WTC11 (cell line): ENCODE results near the gene CEP170B. TPM values are rescaled to one million over a fixed set of nuclear protein-coding genes. Genes with fewer than 3 reads are reported as not detected.

Experiments used
- ATAC-seq: fragments of 200-7000 bp; cut with Tn5 transposase; 2 replicates; pipeline ENCODE4 v1.10.0; 2021; ENCODE audit warnings: mild to moderate bottlenecking, moderate library complexity
- CTCF ChIA-PET: fragments of 300-600 bp; sonication (Branson Sonifier 250); formaldehyde crosslinking; loops from one replicate; lab custom pipeline; 2021; ENCODE audit warnings: antibody characterized with exemption; lab: Charles Lee
- POLR2A ChIA-PET: fragments of 350-600 bp; sonication (Branson Sonifier 250); formaldehyde crosslinking; loops from one replicate; lab custom pipeline; 2021; ENCODE audit warnings: antibody characterized with exemption; lab: Charles Lee
- DNase-seq: peaks from one replicate; pipeline ENCODE4 v3.0.0; 2021; ENCODE audit warnings: low spot score
- H3K27ac Mint-ChIP-seq: 2 replicates; pipeline ENCODE4 v1.8.0; 2021; ENCODE audit warnings: mixed read lengths
- H3K27me3 Mint-ChIP-seq: 2 replicates; pipeline ENCODE4 v1.8.0; 2021; ENCODE audit warnings: low read depth, mild to moderate bottlenecking, moderate library complexity, mixed read lengths
- H3K36me3 Mint-ChIP-seq: 2 replicates; pipeline ENCODE4 v1.8.0; 2021; ENCODE audit warnings: mixed read lengths
- H3K4me1 Mint-ChIP-seq: 2 replicates; pipeline ENCODE4 v1.8.0; 2022; ENCODE audit warnings: mixed read lengths
- H3K4me3 Mint-ChIP-seq: 2 replicates; pipeline ENCODE4 v1.8.0; 2021; ENCODE audit warnings: mild to moderate bottlenecking, moderate library complexity, mixed read lengths
- H3K9me3 Mint-ChIP-seq: 2 replicates; pipeline ENCODE4 v1.8.0; 2021; ENCODE audit warnings: mixed read lengths
- AFF4 ChIP-seq: sonication (generic); formaldehyde crosslinking; IDR thresholded peaks from 2 replicates; pipeline ENCODE4 v1.8.1; 2023; ENCODE audit warnings: mild to moderate bottlenecking, missing genetic modification reagents, borderline replicate concordance
- AR ChIP-seq: fragments of 250-450 bp; sonication (Bioruptor Pico); IDR thresholded peaks from 2 replicates; pipeline ENCODE4 v1.9.0; 2021; ENCODE audit warnings: mild to moderate bottlenecking
- EMX1 ChIP-seq: fragments of 250-450 bp; sonication (Bioruptor Pico); IDR thresholded peaks from 2 replicates; pipeline ENCODE4 v1.8.0; 2021; ENCODE audit warnings: mild to moderate bottlenecking
- ETV6 ChIP-seq: sonication (generic); formaldehyde crosslinking; IDR thresholded peaks from 2 replicates; pipeline ENCODE4 v1.8.1; 2022; ENCODE audit warnings: mild to moderate bottlenecking, missing genetic modification reagents
- FOXK1 ChIP-seq: sonication (generic); formaldehyde crosslinking; IDR thresholded peaks from 2 replicates; pipeline ENCODE4 v1.8.0; 2022; ENCODE audit warnings: mild to moderate bottlenecking, moderate library complexity, missing genetic modification reagents
- HMGXB4 ChIP-seq: sonication (generic); formaldehyde crosslinking; IDR thresholded peaks from 2 replicates; pipeline ENCODE4 v1.8.1; 2023; ENCODE audit warnings: mild to moderate bottlenecking, moderate library complexity, missing genetic modification reagents
- MXD4 ChIP-seq: fragments of 250-450 bp; sonication (Bioruptor Pico); IDR thresholded peaks from 2 replicates; pipeline ENCODE4 v1.8.0; 2021; ENCODE audit warnings: mild to moderate bottlenecking, moderate library complexity, borderline replicate concordance
- PRRX2 ChIP-seq: fragments of 250-450 bp; sonication (Bioruptor Pico); IDR thresholded peaks from 2 replicates; pipeline ENCODE4 v1.8.0; 2021; ENCODE audit warnings: mild to moderate bottlenecking
- ZBTB21 ChIP-seq: sonication (generic); formaldehyde crosslinking; IDR thresholded peaks from 2 replicates; pipeline ENCODE4 v1.8.1; 2023; ENCODE audit warnings: mild to moderate bottlenecking, missing genetic modification reagents, borderline replicate concordance
- ZNF138 ChIP-seq: sonication (generic); formaldehyde crosslinking; conservative IDR thresholded peaks from 2 replicates; pipeline ENCODE4 v1.8.1; 2022; ENCODE audit warnings: mild to moderate bottlenecking, moderate library complexity, missing genetic modification reagents
- ZNF263 ChIP-seq: sonication (generic); formaldehyde crosslinking; IDR thresholded peaks from 2 replicates; pipeline ENCODE4 v1.8.1; 2022; ENCODE audit warnings: low read depth, mild to moderate bottlenecking, moderate library complexity, missing genetic modification reagents
- total RNA-seq: library from RNA; stranded (reverse); gene quantifications from 3 replicates; pipeline ENCODE4 v1.2.3, GENCODE V29; 2021
- TF ChIP-seq, protein P1 (sequence below): sonication (generic); formaldehyde crosslinking; IDR thresholded peaks from 2 replicates; pipeline ENCODE4 v1.8.0; 2022; ENCODE audit warnings: mild to moderate bottlenecking, missing genetic modification reagents
- TF ChIP-seq, protein P2 (sequence below): fragments of 250-450 bp; sonication (Bioruptor Pico); IDR thresholded peaks from 2 replicates; pipeline ENCODE4 v1.8.0; 2021; ENCODE audit warnings: mild to moderate bottlenecking
- TF ChIP-seq, protein P3 (sequence below): fragments of 250-450 bp; sonication (Bioruptor Pico); IDR thresholded peaks from 2 replicates; pipeline ENCODE4 v1.9.0; 2021; ENCODE audit warnings: moderate library complexity, mild to moderate bottlenecking, inconsistent platforms, borderline replicate concordance
- TF ChIP-seq, protein P4 (sequence below): sonication (generic); formaldehyde crosslinking; IDR thresholded peaks from 2 replicates; pipeline ENCODE4 v1.8.1; 2022; ENCODE audit warnings: low read depth, mild to moderate bottlenecking, moderate library complexity, missing genetic modification reagents, borderline replicate concordance

CEP170B gene
- total RNA-seq, 1 experiment from 2014 or later: 47.0 TPM

- TF ChIP-seq AFF4 (no peak), ZBTB21 (CRISPR knock-in tag) (no peak), ZNF138 (CRISPR knock-in tag) (no peak), HMGXB4 (CRISPR knock-in tag) (no peak), FOXK1 (no peak)
- TF ChIP-seq, protein P1, sequence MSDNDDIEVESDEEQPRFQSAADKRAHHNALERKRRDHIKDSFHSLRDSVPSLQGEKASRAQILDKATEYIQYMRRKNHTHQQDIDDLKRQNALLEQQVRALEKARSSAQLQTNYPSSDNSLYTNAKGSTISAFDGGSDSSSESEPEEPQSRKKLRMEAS (CRISPR knock-in tag): no peak
Measured at GRCh38 chr14:104874110-104874531, 9.1 kb downstream of the CEP170B start (continued).

GRCh38 chr14:104874571-104875411, 9.7 kb downstream of the CEP170B start:
- DNase-seq (no peak), ATAC-seq (no peak)
- Mint-ChIP-seq H3K27me3 (no peaks in the 10 kb centered on the region), H3K9me3 (no peaks in the 10 kb centered on the region), H3K4me1 (peaks cover 13% of the 10 kb centered on the region), H3K27ac (no peak overlapping the region), H3K4me3 (no peak overlapping the region), H3K36me3 (no peaks in the 10 kb centered on the region)
- ChIA-PET CTCF (interaction anchor here (0.7 to 3.5 kb wide), 2 partner anchors 48 kb away, joined by 4 to 24 read pairs; no protein-coding TSS in a partner anchor), POLR2A (no interaction called here)
- TF ChIP-seq PRRX2 (CRISPR knock-in tag) (no peak), ETV6 (no peak), AR (CRISPR knock-in tag) (no peak), MXD4 (no peak), FOXK1 (no peak), ZNF263 (CRISPR knock-in tag) (no peak), EMX1 (CRISPR knock-in tag) (no peak), HMGXB4 (CRISPR knock-in tag) (no peak)
- TF ChIP-seq, protein P2, sequence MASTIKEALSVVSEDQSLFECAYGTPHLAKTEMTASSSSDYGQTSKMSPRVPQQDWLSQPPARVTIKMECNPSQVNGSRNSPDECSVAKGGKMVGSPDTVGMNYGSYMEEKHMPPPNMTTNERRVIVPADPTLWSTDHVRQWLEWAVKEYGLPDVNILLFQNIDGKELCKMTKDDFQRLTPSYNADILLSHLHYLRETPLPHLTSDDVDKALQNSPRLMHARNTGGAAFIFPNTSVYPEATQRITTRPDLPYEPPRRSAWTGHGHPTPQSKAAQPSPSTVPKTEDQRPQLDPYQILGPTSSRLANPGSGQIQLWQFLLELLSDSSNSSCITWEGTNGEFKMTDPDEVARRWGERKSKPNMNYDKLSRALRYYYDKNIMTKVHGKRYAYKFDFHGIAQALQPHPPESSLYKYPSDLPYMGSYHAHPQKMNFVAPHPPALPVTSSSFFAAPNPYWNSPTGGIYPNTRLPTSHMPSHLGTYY: no peak
- TF ChIP-seq, protein P3, sequence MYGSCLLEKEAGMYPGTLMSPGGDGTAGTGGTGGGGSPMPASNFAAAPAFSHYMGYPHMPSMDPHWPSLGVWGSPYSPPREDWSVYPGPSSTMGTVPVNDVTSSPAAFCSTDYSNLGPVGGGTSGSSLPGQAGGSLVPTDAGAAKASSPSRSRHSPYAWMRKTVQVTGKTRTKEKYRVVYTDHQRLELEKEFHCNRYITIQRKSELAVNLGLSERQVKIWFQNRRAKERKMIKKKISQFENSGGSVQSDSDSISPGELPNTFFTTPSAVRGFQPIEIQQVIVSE (CRISPR knock-in tag): no peak
- TF ChIP-seq, protein P4, sequence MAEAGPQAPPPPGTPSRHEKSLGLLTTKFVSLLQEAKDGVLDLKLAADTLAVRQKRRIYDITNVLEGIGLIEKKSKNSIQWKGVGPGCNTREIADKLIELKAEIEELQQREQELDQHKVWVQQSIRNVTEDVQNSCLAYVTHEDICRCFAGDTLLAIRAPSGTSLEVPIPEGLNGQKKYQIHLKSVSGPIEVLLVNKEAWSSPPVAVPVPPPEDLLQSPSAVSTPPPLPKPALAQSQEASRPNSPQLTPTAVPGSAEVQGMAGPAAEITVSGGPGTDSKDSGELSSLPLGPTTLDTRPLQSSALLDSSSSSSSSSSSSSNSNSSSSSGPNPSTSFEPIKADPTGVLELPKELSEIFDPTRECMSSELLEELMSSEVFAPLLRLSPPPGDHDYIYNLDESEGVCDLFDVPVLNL: no peak
